Neural cell (in vitro differentiated cells): Measurements from ENCODE around the gene ZSCAN16. TPM values are rescaled to one million over a fixed set of nuclear protein-coding genes. Genes with fewer than 3 reads are reported as not detected.

Experiments
- H2AFZ ChIP-seq: fragments of 200-600, 300-800 bp; sonication (generic), shearing (Covaris generic); 2 replicates; pipeline ENCODE4 v1.6.0; 2014; ENCODE audit warnings: low read depth, mild to moderate bottlenecking, antibody characterized with exemption, low read length, moderate library complexity
- H3F3A ChIP-seq: fragments of 200-600 bp; shearing (Covaris generic); 2 replicates; pipeline ENCODE4 v1.6.1; 2016; ENCODE audit warnings: mild to moderate bottlenecking, moderate library complexity, mixed read lengths, antibody characterized with exemption, low read length; ENCODE audit not compliant: insufficient read depth, poor library complexity, severe bottlenecking
- H3K27ac ChIP-seq: fragments of 200-600, 300-800 bp; sonication (generic), shearing (Covaris generic); 2 replicates; pipeline ENCODE4 v1.5.1; 2014; ENCODE audit warnings: mild to moderate bottlenecking, low read length, moderate library complexity
- H3K27me3 ChIP-seq: fragments of 300-800, 200-600 bp; sonication (generic), shearing (Covaris generic); 2 replicates; pipeline ENCODE4 v1.6.0; 2014; ENCODE audit warnings: mild to moderate bottlenecking, low read depth, low read length, moderate library complexity; ENCODE audit not compliant: insufficient read depth
- H3K36me3 ChIP-seq: fragments of 300-800, 200-600 bp; sonication (generic), shearing (Covaris generic); 2 replicates; pipeline ENCODE4 v1.5.1; 2014; ENCODE audit warnings: mild to moderate bottlenecking, antibody characterized with exemption, low read length, moderate library complexity; ENCODE audit not compliant: insufficient read depth
- H3K4me2 ChIP-seq: fragments of 300-800, 200-600 bp; sonication (generic), shearing (Covaris generic); 2 replicates; pipeline ENCODE4 v1.6.0; 2014; ENCODE audit warnings: mild to moderate bottlenecking, low read length
- H3K4me3 ChIP-seq: fragments of 300-800, 200-600 bp; sonication (generic), shearing (Covaris generic); 2 replicates; pipeline ENCODE4 v1.5.1; 2014; ENCODE audit warnings: mild to moderate bottlenecking, low read length, moderate library complexity
- H3K79me2 ChIP-seq: fragments of 200-600 bp; shearing (Covaris generic); replicated peaks from 2 replicates; pipeline ENCODE4 v1.6.0; 2014; ENCODE audit warnings: mild to moderate bottlenecking, low read length, moderate library complexity; ENCODE audit not compliant: insufficient read depth
- H3K9ac ChIP-seq: fragments of 300-800, 200-600 bp; sonication (generic), shearing (Covaris generic); 2 replicates; pipeline ENCODE4 v1.6.1; 2016; ENCODE audit warnings: mild to moderate bottlenecking, low read length, mixed read lengths
- H3K9me2 ChIP-seq: fragments of 200-600 bp; shearing (Covaris generic); 2 replicates; pipeline ENCODE4 v1.6.1; 2016; ENCODE audit warnings: mild to moderate bottlenecking, low read length, mixed read lengths; ENCODE audit not compliant: insufficient read depth
- H3K9me3 ChIP-seq: fragments of 200-600, 300-800 bp; sonication (generic), shearing (Covaris generic); 2 replicates; pipeline ENCODE4 v1.6.1; 2016; ENCODE audit warnings: mild to moderate bottlenecking, mixed run types, low read length, moderate library complexity, mixed read lengths
- H4K20me1 ChIP-seq: fragments of 200-600 bp; shearing (Covaris generic); 2 replicates; pipeline ENCODE4 v1.6.1; 2016; ENCODE audit warnings: mild to moderate bottlenecking, mixed run types; ENCODE audit not compliant: insufficient read depth
- EP300 ChIP-seq: fragments of 450-650 bp; conservative IDR thresholded peaks from 2 replicates; pipeline ENCODE4 v1.6.1; 2014; ENCODE audit warnings: antibody characterized with exemption, mild to moderate bottlenecking, moderate library complexity; ENCODE audit not compliant: poor library complexity, severe bottlenecking
- EZH2 ChIP-seq: fragments of 200-600, 300-800 bp; shearing (Covaris generic), sonication (generic); IDR thresholded peaks from 2 replicates; pipeline ENCODE4 v1.6.1; 2014; ENCODE audit warnings: antibody characterized with exemption, low read length, borderline replicate concordance, mild to moderate bottlenecking; ENCODE audit not compliant: insufficient read depth, poor library complexity, severe bottlenecking
- MXI1 ChIP-seq: fragments of 450-650 bp; conservative IDR thresholded peaks from 2 replicates; pipeline ENCODE4 v1.6.1; 2014; ENCODE audit warnings: antibody characterized with exemption, mild to moderate bottlenecking; ENCODE audit not compliant: poor library complexity, severe bottlenecking
- POLR2AphosphoS5 ChIP-seq: IDR thresholded peaks from 2 replicates; pipeline ENCODE4 v1.6.1; 2012
- RAD21 ChIP-seq: fragments of 450-650 bp; conservative IDR thresholded peaks from 2 replicates; pipeline ENCODE4 v1.6.1; 2014; ENCODE audit warnings: antibody characterized with exemption, mild to moderate bottlenecking, moderate library complexity
- SMC3 ChIP-seq: fragments of 450-650 bp; conservative IDR thresholded peaks from 2 replicates; pipeline ENCODE4 v1.6.1; 2014; ENCODE audit warnings: antibody characterized with exemption, mild to moderate bottlenecking, moderate library complexity; ENCODE audit not compliant: poor library complexity
- TAF1 ChIP-seq: IDR thresholded peaks from 2 replicates; pipeline ENCODE4 v1.6.1; 2012; ENCODE audit warnings: low read depth
- polyA plus RNA-seq: library from polyadenylated mRNA; depleted of rRNA; stranded (reverse); fragments of >200 nt; gene quantifications from 2 replicates; pipeline ENCODE4 v1.2.3, GENCODE V29; 2014
- TF ChIP-seq, protein P1 (sequence below): IDR thresholded peaks from 2 replicates; pipeline ENCODE4 v1.6.1; 2012; ENCODE audit warnings: borderline replicate concordance
- TF ChIP-seq, protein P2 (sequence below): fragments of 450-650 bp; IDR thresholded peaks from 2 replicates; pipeline ENCODE4 v1.5.1; 2014; ENCODE audit warnings: antibody characterized with exemption, mild to moderate bottlenecking, moderate library complexity; ENCODE audit not compliant: poor library complexity, severe bottlenecking

ZSCAN16 gene
- polyA plus RNA-seq, 1 donor from 2014 or later: 31.9 TPM

DNA sequence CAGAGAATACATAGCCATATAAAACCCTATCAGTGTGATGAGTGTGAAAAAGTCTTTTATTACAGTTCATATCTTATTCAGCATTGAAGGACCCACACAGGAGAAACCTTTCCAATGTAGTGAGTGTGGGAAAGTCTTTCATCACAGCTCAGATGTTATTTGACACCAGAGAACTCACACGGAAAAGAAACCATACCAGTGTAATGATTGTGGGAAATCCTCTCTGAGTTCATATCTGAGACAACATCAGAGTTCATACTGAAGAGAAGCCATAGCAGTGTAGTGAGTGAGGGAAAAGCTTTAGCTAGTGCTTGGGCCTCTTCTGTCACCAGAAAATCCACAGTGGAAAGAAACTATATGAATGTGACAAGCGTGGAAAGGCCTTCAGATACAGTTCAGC is 8.6 kb upstream of the ZSCAN16 start:
- Histone ChIP-seq H3K9ac (no peak overlapping the region), H3K4me2 (no peak overlapping the region), H3K4me3 (no peak overlapping the region), H3K79me2 (no peaks in the 10 kb centered on the region), H3F3A (no peaks in the 10 kb centered on the region), H2AFZ (no peak overlapping the region), H3K9me2 (no peaks in the 10 kb centered on the region), H3K9me3 (no peaks in the 10 kb centered on the region), H3K36me3 (peaks cover 12% of the 10 kb centered on the region), H3K27ac (no peak overlapping the region), H3K27me3 (no peaks in the 10 kb centered on the region), H4K20me1 (no peaks in the 10 kb centered on the region)
- TF ChIP-seq, protein P1, sequence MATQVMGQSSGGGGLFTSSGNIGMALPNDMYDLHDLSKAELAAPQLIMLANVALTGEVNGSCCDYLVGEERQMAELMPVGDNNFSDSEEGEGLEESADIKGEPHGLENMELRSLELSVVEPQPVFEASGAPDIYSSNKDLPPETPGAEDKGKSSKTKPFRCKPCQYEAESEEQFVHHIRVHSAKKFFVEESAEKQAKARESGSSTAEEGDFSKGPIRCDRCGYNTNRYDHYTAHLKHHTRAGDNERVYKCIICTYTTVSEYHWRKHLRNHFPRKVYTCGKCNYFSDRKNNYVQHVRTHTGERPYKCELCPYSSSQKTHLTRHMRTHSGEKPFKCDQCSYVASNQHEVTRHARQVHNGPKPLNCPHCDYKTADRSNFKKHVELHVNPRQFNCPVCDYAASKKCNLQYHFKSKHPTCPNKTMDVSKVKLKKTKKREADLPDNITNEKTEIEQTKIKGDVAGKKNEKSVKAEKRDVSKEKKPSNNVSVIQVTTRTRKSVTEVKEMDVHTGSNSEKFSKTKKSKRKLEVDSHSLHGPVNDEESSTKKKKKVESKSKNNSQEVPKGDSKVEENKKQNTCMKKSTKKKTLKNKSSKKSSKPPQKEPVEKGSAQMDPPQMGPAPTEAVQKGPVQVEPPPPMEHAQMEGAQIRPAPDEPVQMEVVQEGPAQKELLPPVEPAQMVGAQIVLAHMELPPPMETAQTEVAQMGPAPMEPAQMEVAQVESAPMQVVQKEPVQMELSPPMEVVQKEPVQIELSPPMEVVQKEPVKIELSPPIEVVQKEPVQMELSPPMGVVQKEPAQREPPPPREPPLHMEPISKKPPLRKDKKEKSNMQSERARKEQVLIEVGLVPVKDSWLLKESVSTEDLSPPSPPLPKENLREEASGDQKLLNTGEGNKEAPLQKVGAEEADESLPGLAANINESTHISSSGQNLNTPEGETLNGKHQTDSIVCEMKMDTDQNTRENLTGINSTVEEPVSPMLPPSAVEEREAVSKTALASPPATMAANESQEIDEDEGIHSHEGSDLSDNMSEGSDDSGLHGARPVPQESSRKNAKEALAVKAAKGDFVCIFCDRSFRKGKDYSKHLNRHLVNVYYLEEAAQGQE: no peak
- no peak for TF ChIP-seq TAF1
- no peak for TF ChIP-seq EP300
- TF ChIP-seq SMC3: no peak
- no peak for TF ChIP-seq EZH2
- no peak for TF ChIP-seq RAD21
- TF ChIP-seq, protein P2, sequence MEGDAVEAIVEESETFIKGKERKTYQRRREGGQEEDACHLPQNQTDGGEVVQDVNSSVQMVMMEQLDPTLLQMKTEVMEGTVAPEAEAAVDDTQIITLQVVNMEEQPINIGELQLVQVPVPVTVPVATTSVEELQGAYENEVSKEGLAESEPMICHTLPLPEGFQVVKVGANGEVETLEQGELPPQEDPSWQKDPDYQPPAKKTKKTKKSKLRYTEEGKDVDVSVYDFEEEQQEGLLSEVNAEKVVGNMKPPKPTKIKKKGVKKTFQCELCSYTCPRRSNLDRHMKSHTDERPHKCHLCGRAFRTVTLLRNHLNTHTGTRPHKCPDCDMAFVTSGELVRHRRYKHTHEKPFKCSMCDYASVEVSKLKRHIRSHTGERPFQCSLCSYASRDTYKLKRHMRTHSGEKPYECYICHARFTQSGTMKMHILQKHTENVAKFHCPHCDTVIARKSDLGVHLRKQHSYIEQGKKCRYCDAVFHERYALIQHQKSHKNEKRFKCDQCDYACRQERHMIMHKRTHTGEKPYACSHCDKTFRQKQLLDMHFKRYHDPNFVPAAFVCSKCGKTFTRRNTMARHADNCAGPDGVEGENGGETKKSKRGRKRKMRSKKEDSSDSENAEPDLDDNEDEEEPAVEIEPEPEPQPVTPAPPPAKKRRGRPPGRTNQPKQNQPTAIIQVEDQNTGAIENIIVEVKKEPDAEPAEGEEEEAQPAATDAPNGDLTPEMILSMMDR: no peak
- TF ChIP-seq MXI1: no peak
- TF ChIP-seq POLR2AphosphoS5: no peak

DNA sequence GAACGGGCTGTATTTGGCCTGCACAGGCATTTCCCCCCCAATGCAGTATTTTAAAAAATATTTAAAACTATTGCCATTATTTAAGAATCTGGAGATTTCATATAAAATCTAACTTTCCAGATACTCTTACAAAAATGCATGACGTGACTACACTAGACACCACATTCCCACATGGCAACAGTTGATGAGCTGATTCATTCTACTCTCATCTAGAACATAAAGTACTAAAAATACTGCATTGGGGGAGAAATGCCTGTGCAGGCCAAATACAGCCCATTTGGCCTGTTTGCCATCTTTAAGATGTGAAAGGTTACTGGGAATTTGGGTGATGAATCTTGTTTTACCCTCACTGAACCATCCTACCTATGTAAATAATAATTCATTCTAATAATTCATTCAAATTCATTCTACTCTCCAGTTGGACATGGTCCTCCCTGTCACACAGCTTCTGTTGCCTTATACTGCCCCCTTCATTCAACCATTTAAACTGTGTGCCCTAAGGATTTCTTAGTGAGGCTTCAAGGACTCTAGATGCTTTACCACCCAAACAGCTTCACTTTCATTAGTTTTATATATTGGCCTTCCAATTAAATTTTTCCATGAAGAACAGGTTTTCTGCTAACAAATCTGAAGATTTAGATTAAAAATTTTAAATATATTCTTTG is 6.9 kb upstream of the ZSCAN16 start:
- H3K79me2 ChIP-seq: no peaks in the 10 kb centered on the region
- no peak overlapping the region for H3K4me2 ChIP-seq
- no peaks in the 10 kb centered on the region for H3F3A ChIP-seq
- no peak overlapping the region for H2AFZ ChIP-seq
- no peak overlapping the region for H3K9ac ChIP-seq
- TF ChIP-seq, protein P1: no peak
- no peak for TF ChIP-seq RAD21
- no peaks in the 10 kb centered on the region for H3K9me2 ChIP-seq
- H4K20me1 ChIP-seq: no peaks in the 10 kb centered on the region
- H3K27me3 ChIP-seq: no peaks in the 10 kb centered on the region
- H3K27ac ChIP-seq: no peak overlapping the region
- no peaks in the 10 kb centered on the region for H3K9me3 ChIP-seq
- H3K4me3 ChIP-seq: no peak overlapping the region
- peaks cover 12% of the 10 kb centered on the region for H3K36me3 ChIP-seq
